HG03139 (cell line): ENCODE data around the gene CHST11.
"Not testable (repeated sequence)": the region's sequence is repeated elsewhere in the genome, so short reads cannot be mapped to it uniquely, and the experiment has no call there.

Source experiments
- ATAC-seq: cut with Tn5 transposase; IDR thresholded peaks from one replicate; pipeline ENCODE4 v1.9.1; 2021; ENCODE audit not compliant: unreplicated experiment

CHST11 gene

GRCh38 chr12:104555648-104556047, 98.9 kb downstream of the CHST11 start:
- ATAC-seq: no peak

GRCh38 chr12:104557488-104558195, 100.9 kb downstream of the CHST11 start:
- no peak for ATAC-seq

GRCh38 chr12:104560881-104561280, 104.1 kb downstream of the CHST11 start:
- no peak for ATAC-seq

GRCh38 chr12:104562763-104563162, 106.0 kb downstream of the CHST11 start:
- no peak for ATAC-seq

- not testable (repeated sequence) for ATAC-seq
Observed at GRCh38 chr12:104564662-104565061, 107.9 kb downstream of the CHST11 start.

- ATAC-seq: no peak
Observed at GRCh38 chr12:104565606-104566243, 109.0 kb downstream of the CHST11 start.

- no peak for ATAC-seq
Observed at GRCh38 chr12:104566244-104566993, 109.7 kb downstream of the CHST11 start.

- no peak for ATAC-seq
Observed at GRCh38 chr12:104567832-104568486, 111.2 kb downstream of the CHST11 start.

GRCh38 chr12:104568487-104568868, 111.7 kb downstream of the CHST11 start:
- no peak for ATAC-seq

- no peak for ATAC-seq
Observed at GRCh38 chr12:104568935-104569334, 112.2 kb downstream of the CHST11 start.

GRCh38 chr12:104569346-104570173, 112.8 kb downstream of the CHST11 start:
- peak; percentile 63 for ATAC-seq

GRCh38 chr12:104570174-104570907, 113.6 kb downstream of the CHST11 start:
- peak; percentile 10 for ATAC-seq

GRCh38 chr12:104571328-104571727, 114.6 kb downstream of the CHST11 start:
- no peak for ATAC-seq

GRCh38 chr12:104574353-104574752, 117.6 kb downstream of the CHST11 start:
- not testable (repeated sequence) for ATAC-seq

- not testable (repeated sequence) for ATAC-seq
Observed at GRCh38 chr12:104574758-104575157, 118.0 kb downstream of the CHST11 start.

- no peak for ATAC-seq
Observed at GRCh38 chr12:104575442-104576186, 118.9 kb downstream of the CHST11 start.

- ATAC-seq: no peak
Observed at GRCh38 chr12:104576187-104576778, 119.5 kb downstream of the CHST11 start.

GRCh38 chr12:104576980-104577580, 120.3 kb downstream of the CHST11 start:
- ATAC-seq: no peak
